GM23248 (cell line): Measurements from ENCODE around the gene P4HTM. TPM values are rescaled to one million over a fixed set of nuclear protein-coding genes. Genes with fewer than 3 reads are reported as not detected.

Experiments
- DNase-seq: peaks from one replicate; pipeline ENCODE4 v3.0.0-alpha.2; 2015
- H2AFZ ChIP-seq: fragments of 200-600 bp; sonication (generic); 2 replicates; pipeline ENCODE4 v1.6.1; 2016; ENCODE audit warnings: antibody characterized with exemption
- H3F3A ChIP-seq: fragments of 200-600 bp; sonication (generic); 2 replicates; pipeline ENCODE4 v1.6.1; 2016; ENCODE audit warnings: mild to moderate bottlenecking, antibody characterized with exemption, mixed run types; ENCODE audit not compliant: insufficient read depth
- H3K27ac ChIP-seq: fragments of 200-600 bp; sonication (generic); 2 replicates; pipeline ENCODE4 v1.5.1; 2016; ENCODE audit warnings: mild to moderate bottlenecking
- H3K27me3 ChIP-seq: fragments of 200-600 bp; sonication (generic); replicated peaks from 2 replicates; pipeline ENCODE4 v1.6.1; 2016; ENCODE audit warnings: mild to moderate bottlenecking; ENCODE audit not compliant: insufficient read depth
- H3K36me3 ChIP-seq: fragments of 200-600 bp; sonication (generic); 2 replicates; pipeline ENCODE4 v1.6.1; 2016; ENCODE audit warnings: low read depth, mild to moderate bottlenecking
- H3K4me1 ChIP-seq: fragments of 200-600 bp; sonication (generic); 2 replicates; pipeline ENCODE4 v1.6.1; 2016; ENCODE audit warnings: mild to moderate bottlenecking; ENCODE audit not compliant: insufficient read depth
- H3K4me2 ChIP-seq: fragments of 200-600 bp; sonication (generic); one replicate; pipeline ENCODE4 v1.6.1; 2016; ENCODE audit warnings: mild to moderate bottlenecking; ENCODE audit not compliant: unreplicated experiment
- H3K4me3 ChIP-seq: fragments of 200-600 bp; sonication (generic); 2 replicates; pipeline ENCODE4 v1.5.1; 2016; ENCODE audit warnings: mild to moderate bottlenecking
- H3K79me2 ChIP-seq: fragments of 200-600 bp; sonication (generic); 2 replicates; pipeline ENCODE4 v1.6.1; 2016; ENCODE audit warnings: mild to moderate bottlenecking; ENCODE audit not compliant: insufficient read depth
- H3K9ac ChIP-seq: fragments of 200-600 bp; sonication (generic); 2 replicates; pipeline ENCODE4 v1.6.1; 2016; ENCODE audit warnings: mild to moderate bottlenecking
- H3K9me2 ChIP-seq: fragments of 200-600 bp; sonication (generic); 2 replicates; pipeline ENCODE4 v1.6.1; 2016; ENCODE audit warnings: mixed run types, mild to moderate bottlenecking, moderate library complexity; ENCODE audit not compliant: insufficient read depth
- H3K9me3 ChIP-seq: fragments of 200-600 bp; sonication (generic); one replicate; pipeline ENCODE4 v1.6.1; 2017; ENCODE audit warnings: low read depth
- H4K20me1 ChIP-seq: fragments of 200-600 bp; sonication (generic); 2 replicates; pipeline ENCODE4 v1.6.0; 2016; ENCODE audit not compliant: insufficient read depth
- EZH2 ChIP-seq: fragments of 200-600 bp; sonication (generic); IDR thresholded peaks from 2 replicates; pipeline ENCODE4 v1.6.1; 2018; ENCODE audit warnings: antibody characterized with exemption, mild to moderate bottlenecking; ENCODE audit not compliant: insufficient read depth, poor library complexity, severe bottlenecking
- EZH2phosphoT487 ChIP-seq: fragments of 200-600 bp; sonication (generic); IDR thresholded peaks from 2 replicates; pipeline ENCODE4 v1.6.1; 2018; ENCODE audit warnings: antibody characterized with exemption, moderate library complexity, mild to moderate bottlenecking, low read depth; ENCODE audit not compliant: insufficient read depth
- WGBS, 2 experiments: methylation state at CpG; one replicate each; pipeline ENCODE4 v1.1.6; 2015 to 2017; ENCODE audit warnings: low lambda C conversion rate in 2 of 2, low coverage in 1 of 2; ENCODE audit errors: missing lambda C conversion rate in 2 of 2; 5-methylcytosine and 5-hydroxymethylcytosine counted together
- in situ Hi-C: fragments of 300-500 bp; cut with MboI; formaldehyde crosslinking; loops from 2 replicates; pipeline ENCODE4 v1.15.0; 2020
- polyA plus RNA-seq: library from polyadenylated mRNA; unstranded; fragments of >200 nt; fragmentation: Nextera tagmentation; extraction: Ambion mirVana; gene quantifications from 2 replicates; pipeline ENCODE4 v1.2.1, GENCODE V29; 2016
- total RNA-seq: library from RNA; depleted of rRNA; stranded (reverse); fragments of >200 nt; shearing (Covaris generic); gene quantifications from 2 replicates; pipeline ENCODE4 v1.2.3, GENCODE V29; 2014

Gene P4HTM
- total and polyA plus RNA-seq, 2 experiments from 2014 or later: 29.7 to 53.6 TPM

DNA sequence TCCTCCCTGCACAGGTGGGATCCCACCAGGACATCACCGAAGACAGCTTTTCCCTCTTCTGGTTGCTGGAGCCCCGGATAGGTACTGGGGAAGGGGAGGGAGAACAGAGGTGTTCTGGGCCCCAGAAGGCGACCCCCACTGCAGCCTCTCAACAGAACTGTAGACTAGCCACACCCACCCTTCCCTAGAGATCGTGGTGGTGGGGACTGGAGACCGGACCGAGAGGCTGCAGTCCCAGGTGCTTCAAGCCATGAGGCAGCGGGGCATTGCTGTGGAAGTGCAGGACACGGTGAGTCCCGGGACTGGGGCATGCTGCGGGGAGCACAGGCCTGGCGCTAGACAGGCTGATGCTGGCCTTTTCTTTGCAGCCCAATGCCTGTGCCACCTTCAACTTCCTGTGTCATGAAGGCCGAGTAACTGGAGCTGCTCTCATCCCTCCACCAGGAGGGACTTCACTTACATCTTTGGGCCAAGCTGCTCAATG, 32.7 kb downstream of the P4HTM start:
- 0 out of 2 replicates have a peak overlapping the region, but pooled peaks have one; percentile 71 for H2AFZ ChIP-seq
- peaks cover 14% of the 10 kb centered on the region for H3K36me3 ChIP-seq
- in situ Hi-C loops: no loop called here
- DNase-seq: peak; percentile 54
- H3K9me2 ChIP-seq: no peaks in the 10 kb centered on the region
- H3K9me3 ChIP-seq: no peaks in the 10 kb centered on the region
- H3K4me2 ChIP-seq: peak overlapping the region; percentile 76
- 11 to 20% methylated on average over 12 of the region's 12 CpGs for WGBS, 2 experiments
- H4K20me1 ChIP-seq: no peaks in the 10 kb centered on the region
- H3K9ac ChIP-seq: peak overlapping the region; percentile 96
- peak overlapping the region; percentile 99 for H3K27ac ChIP-seq
- peaks cover 47% of the 10 kb centered on the region for H3F3A ChIP-seq
- H3K4me1 ChIP-seq: peaks cover 13% of the 10 kb centered on the region
- no peak for TF ChIP-seq EZH2phosphoT487
- no peak for TF ChIP-seq EZH2
- H3K27me3 ChIP-seq: no peaks in the 10 kb centered on the region
- peak overlapping the region; percentile 84 for H3K4me3 ChIP-seq
- peaks cover 77% of the 10 kb centered on the region for H3K79me2 ChIP-seq

DNA sequence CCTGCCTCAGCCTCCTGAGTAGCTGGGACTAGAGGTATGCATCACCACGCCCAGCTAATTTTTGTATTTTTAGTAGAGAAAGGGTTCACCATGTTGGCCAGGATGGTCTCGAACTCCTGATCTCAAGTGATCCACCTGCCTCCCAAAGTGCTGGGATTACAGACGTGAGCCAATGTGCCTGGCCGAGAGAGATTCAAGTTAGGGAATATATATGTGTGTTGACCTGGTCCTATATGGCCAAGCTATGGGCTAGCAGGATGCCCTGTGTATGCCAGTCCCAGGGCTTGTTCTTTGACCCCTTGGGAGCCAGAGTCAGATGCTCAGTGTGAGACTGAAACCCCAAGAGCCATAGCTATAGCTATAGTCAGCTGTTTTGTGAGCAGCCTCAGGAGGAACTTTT, 33.7 kb downstream of the P4HTM start:
- H3K9me3 ChIP-seq: no peaks in the 10 kb centered on the region
- H3K4me1 ChIP-seq: peaks cover 22% of the 10 kb centered on the region
- TF ChIP-seq EZH2phosphoT487 (no peak), EZH2 (no peak)
- H3K4me2 ChIP-seq: no peak overlapping the region
- no peaks in the 10 kb centered on the region for H4K20me1 ChIP-seq
- H3K4me3 ChIP-seq: no peak overlapping the region
- in situ Hi-C loops: no loop called here
- DNase-seq: no peak
- no peaks in the 10 kb centered on the region for H3K9me2 ChIP-seq
- peaks cover 87% of the 10 kb centered on the region for H3K79me2 ChIP-seq
- H3K27me3 ChIP-seq: no peaks in the 10 kb centered on the region
- no peak overlapping the region for H3K27ac ChIP-seq
- WGBS, 2 experiments: 86 to 88% methylated on average over 4 of the region's 4 CpGs
- no peak overlapping the region for H3K9ac ChIP-seq
- H3K36me3 ChIP-seq: peaks cover 14% of the 10 kb centered on the region
- peaks cover 56% of the 10 kb centered on the region for H3F3A ChIP-seq
- no peak overlapping the region for H2AFZ ChIP-seq

GRCh38 chr3:49024449-49024848, 34.4 kb downstream of the P4HTM start:
- WGBS, 2 experiments: 83 to 91% methylated on average over 5 of the region's 5 CpGs
- in situ Hi-C loops: no loop called here
- no peak overlapping the region for H3K27ac ChIP-seq

GRCh38 chr3:49025005-49025792, 35.2 kb downstream of the P4HTM start:
- in situ Hi-C loops: no loop called here
- H3K27me3 ChIP-seq: no peaks in the 10 kb centered on the region
- H3K9me2 ChIP-seq: no peaks in the 10 kb centered on the region
- H3K4me1 ChIP-seq: peaks cover 22% of the 10 kb centered on the region
- no peaks in the 10 kb centered on the region for H4K20me1 ChIP-seq
- peaks cover 77% of the 10 kb centered on the region for H3K79me2 ChIP-seq
- H3K27ac ChIP-seq: no peak overlapping the region; the same call in 1 of the 2 replicates
- no peak for TF ChIP-seq EZH2
- no peak for TF ChIP-seq EZH2phosphoT487
- WGBS, 2 experiments: 47 to 48% methylated on average over 13 of the region's 13 CpGs
- H3F3A ChIP-seq: peaks cover 57% of the 10 kb centered on the region
- H3K9ac ChIP-seq: no peak overlapping the region
- peak; percentile 37 for DNase-seq
- H2AFZ ChIP-seq: no peak overlapping the region
- peaks cover 21% of the 10 kb centered on the region for H3K36me3 ChIP-seq
- no peaks in the 10 kb centered on the region for H3K9me3 ChIP-seq
- no peak overlapping the region for H3K4me2 ChIP-seq
- no peak overlapping the region for H3K4me3 ChIP-seq

More at GRCh38 chr3:49024449-49024848, 34.4 kb downstream of the P4HTM start:
- Histone ChIP-seq H3K4me3 (no peak overlapping the region), H3K4me1 (peaks cover 22% of the 10 kb centered on the region), H3K9ac (no peak overlapping the region), H3K79me2 (peaks cover 85% of the 10 kb centered on the region), H3F3A (peaks cover 53% of the 10 kb centered on the region), H3K9me3 (no peaks in the 10 kb centered on the region), H3K4me2 (no peak overlapping the region), H3K36me3 (peaks cover 14% of the 10 kb centered on the region), H3K27me3 (no peaks in the 10 kb centered on the region), H2AFZ (no peak overlapping the region), H4K20me1 (no peaks in the 10 kb centered on the region), H3K9me2 (no peaks in the 10 kb centered on the region)
- no peak for TF ChIP-seq EZH2
- TF ChIP-seq EZH2phosphoT487: no peak
- no peak for DNase-seq
